H1 (cell line): Measurements from ENCODE around the gene GDPGP1. TPM values are rescaled to one million over a fixed set of nuclear protein-coding genes. Genes with fewer than 3 reads are reported as not detected.

ENCODE experiments used
- BRCA1 ChIP-seq: IDR thresholded peaks from 2 replicates; pipeline ENCODE4 v1.6.1; 2012; ENCODE audit warnings: low read depth, low read length, improper control_type of control experiment
- CEBPB ChIP-seq: IDR thresholded peaks from 2 replicates; pipeline ENCODE4 v1.6.1; 2012; ENCODE audit warnings: low read depth, low read length
- CHD7 ChIP-seq: fragments of 300-600 bp; sonication (generic); IDR thresholded peaks from 2 replicates; pipeline ENCODE4 v1.7.1; 2012; ENCODE audit warnings: low read length, moderate library complexity, mild to moderate bottlenecking, inconsistent platforms; ENCODE audit not compliant: insufficient replicate concordance
- EZH2 ChIP-seq: fragments of 200-600 bp; sonication (generic); IDR thresholded peaks from 2 replicates; pipeline ENCODE4 v1.7.1; 2012; ENCODE audit warnings: low read depth, mild to moderate bottlenecking, moderate library complexity, low read length, inconsistent platforms; ENCODE audit not compliant: severe bottlenecking
- KDM1A ChIP-seq: fragments of 200-600, 300-600 bp; sonication (generic); IDR thresholded peaks from 2 replicates; pipeline ENCODE4 v1.7.1; 2016; ENCODE audit warnings: mild to moderate bottlenecking, low read length, borderline replicate concordance
- KDM4A ChIP-seq: IDR thresholded peaks from one replicate; pipeline ENCODE4 v1.7.1; 2012; ENCODE audit warnings: low read depth, mild to moderate bottlenecking, moderate library complexity, low read length, inconsistent platforms; ENCODE audit not compliant: severe bottlenecking
- RNF2 ChIP-seq: fragments of 200-900, 300-1000 bp; sonication (generic); IDR thresholded peaks from 2 replicates; pipeline ENCODE4 v1.7.1; 2016; ENCODE audit warnings: borderline replicate concordance, low read depth, mild to moderate bottlenecking, antibody characterized with exemption, low read length; ENCODE audit not compliant: poor library complexity, severe bottlenecking; ENCODE audit errors: missing control alignments
- SIN3A ChIP-seq, 2 experiments: IDR thresholded peaks in 1 of 2; conservative IDR thresholded peaks in 1 of 2; 2 replicates each; pipeline ENCODE4 v1.6.1; 2011 to 2012; ENCODE audit warnings: low read length in 2 of 2, improper control_type of control experiment in 1 of 2, low read depth in 1 of 2, mild to moderate bottlenecking in 1 of 2
- SIX5 ChIP-seq: IDR thresholded peaks from 2 replicates; pipeline ENCODE4 v1.6.1; 2011; ENCODE audit warnings: mild to moderate bottlenecking, low read depth, low read length
- polyA plus RNA-seq, 7 experiments: library from polyadenylated mRNA; depleted of rRNA in 3 of 7; stranded (reverse) in 5 of 7; unstranded in 2 of 7; fragments of >200 nt in 5 of 7; fragments of 200-250 nt in 2 of 7; gene quantifications; 1 replicate in 5 of 7; 2 replicates in 1 of 7; 4 replicates in 1 of 7; pipeline versions ENCODE4 v1.2.1 to v1.2.3, GENCODE V29; 2011 to 2013; ENCODE audit warnings: missing spikeins in 2 of 7, mixed read lengths in 2 of 7
- total RNA-seq: library from RNA; stranded (reverse); fragmentation: NEBNext Ultra II Directional; extraction: Animal tissue kit (Norgen Biotek cat#: 25700); gene quantifications from 2 replicates; pipeline ENCODE4 v1.2.1, GENCODE V29; 2021

Gene GDPGP1
- total and polyA plus RNA-seq, 2 of the 8 experiments (the other 6 are each of a cell fraction or from before 2014, with no cell fraction given) = 1.8 to 5.6 TPM

- no peak for TF ChIP-seq SIX5
- no peak for TF ChIP-seq BRCA1
- TF ChIP-seq SIN3A (conservative IDR thresholded peaks at IDR 0.05 in 1 of 2, IDR thresholded peaks at IDR 0.05 in 1 of 2; ENCODE audit: low read depth in 1 of 2, low read length in 2 of 2) = peak; percentile 45 to 89; a peak in 2 of 4 replicates
- no peak for TF ChIP-seq EZH2
- TF ChIP-seq KDM4A = peak; percentile 85
- no peak for TF ChIP-seq KDM1A
- no peak for TF ChIP-seq CEBPB
- TF ChIP-seq CHD7 = no peak
- TF ChIP-seq RNF2 = no peak
Observed at GRCh38 chr15:90233387-90234095, 468 bp upstream of the GDPGP1 start, which contains the start of gene CIB1 (continued).
